ENCODE results near the gene DOCK2.
"Not testable (repeated sequence)": the region's sequence is repeated elsewhere in the genome, so short reads cannot be mapped to it uniquely, and the experiment has no call there.

Gene DOCK2

DNA sequence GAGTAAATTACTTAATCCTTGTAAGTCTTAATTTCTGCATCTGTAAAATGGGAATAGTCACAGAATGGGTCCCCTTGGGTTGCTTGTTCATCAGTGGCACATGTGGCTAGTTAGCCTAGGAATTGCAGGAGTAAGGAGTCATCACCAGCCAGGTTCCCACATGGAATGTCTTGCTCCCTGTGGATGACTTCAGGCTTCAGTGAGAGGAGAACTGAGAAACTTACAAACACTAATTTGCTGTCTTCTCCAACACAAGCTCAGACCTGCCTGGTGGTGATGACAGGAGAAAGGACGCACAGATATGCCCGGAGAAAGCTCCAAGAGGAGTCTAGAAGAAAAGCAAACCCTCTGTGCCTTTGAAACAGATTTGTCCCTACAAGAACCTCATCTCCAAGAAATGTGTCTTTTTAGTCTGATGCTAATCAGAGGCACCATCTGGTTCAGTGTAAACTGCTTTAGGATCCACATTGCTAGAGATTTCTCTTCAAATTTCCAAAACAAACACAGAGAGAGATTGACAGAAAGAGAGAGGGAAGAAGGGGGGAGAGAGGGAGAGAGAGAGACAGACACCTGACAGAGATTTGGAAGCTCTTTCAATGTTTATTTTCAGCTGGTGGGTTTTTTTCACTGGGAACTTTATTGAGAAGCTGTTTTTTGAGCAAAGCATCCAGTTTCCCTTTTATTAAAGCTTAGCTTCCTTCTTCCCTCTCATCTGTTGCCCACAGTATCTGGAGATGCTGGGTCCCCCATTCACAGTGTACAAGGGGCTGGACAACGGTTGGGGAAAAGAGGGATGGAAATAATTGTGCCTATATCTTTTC lies 128.3 kb downstream of the DOCK2 start:
- no peak for TF ChIP-seq ZFX (IDR thresholded peaks at IDR 0.05; ENCODE audit: borderline replicate concordance)
- TF ChIP-seq, protein P1, sequence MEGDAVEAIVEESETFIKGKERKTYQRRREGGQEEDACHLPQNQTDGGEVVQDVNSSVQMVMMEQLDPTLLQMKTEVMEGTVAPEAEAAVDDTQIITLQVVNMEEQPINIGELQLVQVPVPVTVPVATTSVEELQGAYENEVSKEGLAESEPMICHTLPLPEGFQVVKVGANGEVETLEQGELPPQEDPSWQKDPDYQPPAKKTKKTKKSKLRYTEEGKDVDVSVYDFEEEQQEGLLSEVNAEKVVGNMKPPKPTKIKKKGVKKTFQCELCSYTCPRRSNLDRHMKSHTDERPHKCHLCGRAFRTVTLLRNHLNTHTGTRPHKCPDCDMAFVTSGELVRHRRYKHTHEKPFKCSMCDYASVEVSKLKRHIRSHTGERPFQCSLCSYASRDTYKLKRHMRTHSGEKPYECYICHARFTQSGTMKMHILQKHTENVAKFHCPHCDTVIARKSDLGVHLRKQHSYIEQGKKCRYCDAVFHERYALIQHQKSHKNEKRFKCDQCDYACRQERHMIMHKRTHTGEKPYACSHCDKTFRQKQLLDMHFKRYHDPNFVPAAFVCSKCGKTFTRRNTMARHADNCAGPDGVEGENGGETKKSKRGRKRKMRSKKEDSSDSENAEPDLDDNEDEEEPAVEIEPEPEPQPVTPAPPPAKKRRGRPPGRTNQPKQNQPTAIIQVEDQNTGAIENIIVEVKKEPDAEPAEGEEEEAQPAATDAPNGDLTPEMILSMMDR (IDR thresholded peaks at IDR 0.05), result no peak
- H3K27ac ChIP-seq, result no peak overlapping the region

DNA sequence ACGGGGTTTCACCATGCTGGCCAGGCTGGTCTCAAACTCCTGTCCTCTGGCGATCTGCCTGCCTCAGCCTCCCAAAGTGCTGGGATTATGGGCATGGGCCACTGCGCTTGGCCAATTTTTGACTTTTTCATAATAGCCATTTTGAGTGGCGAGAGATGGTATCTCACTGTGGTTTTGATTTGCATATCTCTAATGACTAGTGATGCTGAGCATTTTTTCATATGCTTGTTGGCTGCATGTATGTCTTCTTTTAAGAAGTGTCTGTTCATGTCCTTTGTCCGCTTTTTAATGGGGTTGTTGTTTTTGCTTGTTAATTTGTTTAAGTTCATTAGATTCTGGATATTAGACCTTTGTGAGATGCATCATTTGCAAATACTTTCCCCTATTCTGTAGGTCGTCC lies 129.9 kb downstream of the DOCK2 start:
- H3K27ac ChIP-seq, result not testable (repeated sequence)

DNA sequence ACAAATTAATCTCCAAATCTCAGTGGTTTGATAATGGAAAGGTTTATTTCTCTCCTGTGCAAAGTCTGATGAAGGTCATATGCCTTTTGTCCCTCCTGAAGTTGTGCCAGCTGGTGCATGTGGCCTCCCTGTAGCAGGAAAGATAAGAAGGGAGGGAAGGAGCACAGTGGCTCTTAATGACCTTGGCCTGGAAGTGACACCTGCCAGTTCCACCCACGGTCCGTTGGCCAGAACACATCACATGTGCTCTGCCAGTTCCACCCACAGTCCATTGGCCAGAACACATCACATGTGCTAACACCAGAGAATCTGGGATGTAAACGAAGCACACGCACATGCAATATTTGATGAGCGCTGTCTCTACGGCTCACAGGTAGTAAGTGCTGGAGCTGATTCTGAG lies 130.9 kb downstream of the DOCK2 start:
- no peak for TF ChIP-seq ZFX (IDR thresholded peaks at IDR 0.05; ENCODE audit: borderline replicate concordance)
- TF ChIP-seq, protein P1 (IDR thresholded peaks at IDR 0.05), result no peak
- no peak overlapping the region for H3K27ac ChIP-seq

DNA sequence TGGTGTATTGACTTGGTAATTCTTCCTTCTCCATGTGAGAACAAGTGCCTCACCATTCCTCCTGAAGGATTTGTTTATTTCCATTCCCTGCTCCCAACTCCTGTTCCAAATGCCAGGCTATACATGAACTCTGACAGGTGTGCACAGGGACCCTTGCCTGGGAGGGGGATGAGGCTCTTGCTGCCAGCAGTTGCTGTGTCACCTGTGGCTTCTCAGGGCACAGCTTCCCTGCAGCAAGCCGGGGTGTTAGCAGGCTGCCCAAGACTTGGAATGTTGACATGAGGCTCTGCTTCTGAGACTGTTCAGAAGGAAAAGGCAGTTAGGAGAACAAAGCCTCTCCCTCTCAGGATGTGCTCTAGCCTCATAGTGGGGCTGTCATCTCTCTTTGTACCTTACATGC lies 131.3 kb downstream of the DOCK2 start:
- H3K27ac ChIP-seq, result no peak overlapping the region
- TF ChIP-seq ZFX (IDR thresholded peaks at IDR 0.05; ENCODE audit: borderline replicate concordance), result no peak
- TF ChIP-seq, protein P1 (IDR thresholded peaks at IDR 0.05), result no peak

DNA sequence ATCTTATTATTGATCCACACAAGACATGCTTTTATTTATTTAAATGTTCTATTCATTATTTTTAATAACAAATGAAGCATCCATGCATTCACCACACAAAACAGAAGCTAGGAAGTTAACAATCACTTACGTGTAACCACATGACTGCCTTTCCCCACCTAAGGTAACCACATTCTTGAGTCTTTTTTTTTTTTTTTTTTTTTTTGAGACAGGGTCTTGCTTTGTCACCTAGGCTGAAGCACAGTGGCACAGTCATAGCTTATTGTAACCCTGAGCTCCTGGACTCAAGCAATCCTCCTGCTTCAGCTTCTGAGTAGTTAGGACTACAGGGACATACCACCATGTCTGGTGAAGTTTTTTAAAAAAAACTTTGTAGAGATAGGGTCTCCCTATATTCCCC lies 133.0 kb downstream of the DOCK2 start:
- no peak for TF ChIP-seq ZFX (IDR thresholded peaks at IDR 0.05; ENCODE audit: borderline replicate concordance)
- TF ChIP-seq, protein P1 (IDR thresholded peaks at IDR 0.05), result no peak
- H3K27ac ChIP-seq, result no peak overlapping the region

DNA sequence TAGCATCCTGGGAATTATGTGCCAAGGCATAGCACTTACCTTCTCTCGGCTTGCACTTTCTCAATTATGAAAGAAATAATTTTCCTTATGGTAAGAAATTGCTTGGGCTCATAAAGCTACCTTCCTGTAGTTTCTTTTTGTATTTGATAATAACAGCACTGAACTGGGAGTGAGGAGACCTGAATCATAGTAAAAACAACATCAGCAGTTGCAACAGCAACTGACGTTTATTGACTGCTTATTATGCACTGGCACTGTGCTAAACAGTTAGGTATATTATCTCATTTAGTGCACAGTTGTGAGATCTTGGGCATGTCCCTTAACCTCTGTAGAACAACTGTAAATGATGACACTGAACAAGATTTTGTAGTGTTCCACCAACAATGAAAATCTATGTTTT lies 135.2 kb downstream of the DOCK2 start:
- TF ChIP-seq, protein P1 (IDR thresholded peaks at IDR 0.05), result no peak
- TF ChIP-seq ZFX (IDR thresholded peaks at IDR 0.05; ENCODE audit: borderline replicate concordance), result no peak
- H3K27ac ChIP-seq, result no peak overlapping the region

DNA sequence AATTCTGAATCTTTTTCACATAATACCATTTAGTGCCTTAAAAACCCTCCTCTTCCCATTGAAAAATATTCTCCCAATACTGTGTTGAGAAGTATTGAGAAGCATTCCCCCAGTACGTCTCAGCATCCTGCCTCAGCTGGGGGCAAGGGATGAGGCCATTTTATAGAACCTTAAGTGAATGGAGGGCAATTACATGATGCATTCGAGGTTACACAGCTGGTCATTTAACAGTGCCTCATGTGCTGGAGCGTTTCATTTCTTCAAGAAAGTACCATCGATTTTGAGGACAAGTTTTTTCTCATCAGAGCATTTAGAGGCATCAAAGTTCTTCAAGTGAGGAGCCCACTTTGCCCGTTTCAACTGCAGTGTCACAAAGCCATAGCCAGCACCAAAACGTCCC lies 135.6 kb downstream of the DOCK2 start:
- TF ChIP-seq ZFX (IDR thresholded peaks at IDR 0.05; ENCODE audit: borderline replicate concordance), result no peak
- no peak overlapping the region for H3K27ac ChIP-seq

DNA sequence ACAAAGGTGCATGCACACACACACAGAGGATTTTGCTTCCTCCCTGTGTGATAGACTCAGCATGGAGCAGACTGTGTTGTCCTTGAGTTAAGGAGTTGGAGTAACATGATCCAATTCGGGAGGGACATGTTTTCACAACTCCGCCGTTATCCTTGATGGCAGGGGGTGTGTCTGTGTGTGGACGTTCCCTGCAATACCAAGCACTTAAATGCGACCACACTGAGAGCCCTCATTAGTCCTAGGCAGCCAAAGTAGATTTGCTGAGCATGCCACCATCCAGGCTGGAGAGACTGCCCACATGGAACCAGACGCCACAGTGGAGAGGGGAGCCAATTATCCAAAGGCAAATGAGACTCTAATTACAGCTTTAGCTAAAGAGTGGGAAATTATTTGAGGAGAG lies 140.1 kb downstream of the DOCK2 start:
- TF ChIP-seq, protein P1 (IDR thresholded peaks at IDR 0.05), result no peak
- no peak for TF ChIP-seq ZFX (IDR thresholded peaks at IDR 0.05; ENCODE audit: borderline replicate concordance)
- H3K27ac ChIP-seq, result no peak overlapping the region
